HG02623 (cell line): ENCODE measurements around the gene VPREB1.
"Not testable (repeated sequence)": the region's sequence is repeated elsewhere in the genome, so short reads cannot be mapped to it uniquely, and the experiment has no call there.

Experiments
- ATAC-seq: cut with Tn5 transposase; IDR thresholded peaks from one replicate; pipeline ENCODE4 v1.9.1; 2021; ENCODE audit warnings: moderate library complexity; ENCODE audit not compliant: unreplicated experiment

VPREB1 gene

GRCh38 chr22:22244316-22245250 lies at the start of gene VPREB1:
TSS of gene VPREB1 (plus strand) at chr22:22244786. CDS start at chr22:22244814, 28 bp downstream.
- ATAC-seq, result no peak

DNA sequence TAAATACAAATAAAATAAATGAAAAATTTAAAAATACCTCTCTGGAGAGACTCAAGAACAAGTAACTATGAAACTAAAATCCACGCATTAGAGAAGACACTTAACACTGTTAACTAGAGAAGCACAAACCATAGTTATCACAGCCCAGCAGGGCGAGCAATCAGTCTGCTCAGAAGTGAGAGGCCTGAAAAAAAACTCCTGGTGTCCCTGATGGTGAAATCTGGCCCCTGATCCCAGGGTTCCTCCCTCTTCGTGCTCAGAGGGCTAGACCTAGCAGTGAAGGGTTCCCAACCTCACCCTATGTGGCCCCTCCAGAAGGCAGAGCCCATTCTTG lies 49.7 kb upstream of the VPREB1 start:
- ATAC-seq, result no peak

DNA sequence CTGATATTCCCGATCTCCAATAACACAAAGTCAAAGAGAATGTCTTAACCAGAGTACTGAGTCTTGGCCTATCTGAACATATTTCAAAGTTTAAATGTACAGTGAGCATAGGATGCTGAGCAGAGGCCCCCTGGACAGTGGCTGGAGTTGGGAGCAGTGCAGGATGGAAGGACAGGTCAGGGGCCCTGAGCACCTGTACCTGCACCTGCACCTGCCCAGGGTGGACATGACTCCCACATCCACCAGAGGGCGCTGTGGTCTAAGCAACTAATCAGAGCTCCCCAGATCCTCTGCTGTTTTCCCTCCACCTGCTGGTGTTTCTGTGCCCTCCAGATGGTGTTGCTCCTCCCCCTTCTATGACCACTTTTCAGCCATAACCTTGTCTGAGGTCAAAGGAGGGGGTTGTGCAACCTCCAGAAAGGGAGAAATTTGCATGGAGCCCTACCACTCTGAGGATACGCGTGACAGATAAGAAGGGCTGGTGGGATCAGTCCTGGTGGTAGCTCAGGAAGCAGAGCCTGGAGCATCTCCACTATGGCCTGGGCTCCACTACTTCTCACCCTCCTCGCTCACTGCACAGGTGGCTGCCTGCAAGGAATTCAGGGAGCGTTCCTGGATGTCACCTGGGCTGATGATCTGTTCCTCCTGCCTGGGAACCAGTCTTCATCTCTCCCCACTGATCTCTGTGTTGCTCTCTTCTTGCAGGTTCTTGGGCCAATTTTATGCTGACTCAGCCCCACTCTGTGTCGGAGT lies 49.1 kb upstream of the VPREB1 start:
- ATAC-seq, result peak; percentile 63

DNA sequence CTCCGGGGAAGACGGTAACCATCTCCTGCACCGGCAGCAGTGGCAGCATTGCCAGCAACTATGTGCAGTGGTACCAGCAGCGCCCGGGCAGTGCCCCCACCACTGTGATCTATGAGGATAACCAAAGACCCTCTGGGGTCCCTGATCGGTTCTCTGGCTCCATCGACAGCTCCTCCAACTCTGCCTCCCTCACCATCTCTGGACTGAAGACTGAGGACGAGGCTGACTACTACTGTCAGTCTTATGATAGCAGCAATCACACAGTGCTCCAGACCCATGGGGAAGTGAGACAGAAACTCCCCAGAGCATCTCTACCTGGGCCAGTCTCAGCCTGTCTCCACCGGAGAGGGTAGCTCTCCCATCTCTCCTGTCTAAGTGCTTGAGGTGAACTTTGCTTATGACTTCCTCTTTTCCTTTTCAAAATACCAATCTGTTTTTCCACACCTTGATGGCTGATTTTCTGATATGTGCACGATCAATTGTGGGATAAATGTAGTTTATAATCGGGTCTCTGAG lies 48.5 kb upstream of the VPREB1 start:
- ATAC-seq, result peak; percentile 52

DNA sequence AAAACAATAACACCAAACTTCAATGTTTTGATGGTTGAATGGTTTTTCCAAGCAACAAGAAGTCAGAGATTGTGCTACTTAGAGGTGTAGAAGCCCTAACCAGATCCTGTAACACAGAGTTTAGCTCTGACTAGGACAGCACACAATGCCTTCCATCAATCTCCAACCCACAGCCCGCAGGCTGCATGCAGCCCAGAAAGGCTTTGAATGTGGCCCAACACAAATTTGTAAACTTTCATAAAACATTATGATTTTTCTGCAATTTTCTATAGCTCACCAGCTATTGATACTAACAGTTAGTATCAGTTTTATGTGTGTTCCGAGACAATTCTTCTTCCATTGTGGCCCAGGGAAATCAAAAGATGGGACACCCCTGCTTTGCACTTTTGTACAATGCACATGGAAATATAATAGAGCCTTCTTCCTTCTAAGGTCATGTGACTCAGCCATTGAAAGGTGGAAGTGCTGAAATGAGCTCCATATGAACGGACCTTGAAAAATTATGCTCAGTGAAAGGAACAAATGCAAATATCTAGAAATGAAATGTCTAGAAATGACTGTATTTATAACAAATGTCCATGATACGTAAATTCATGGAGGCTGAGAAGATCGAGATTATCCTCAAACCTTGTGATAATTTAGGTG lies 47.6 kb upstream of the VPREB1 start:
- ATAC-seq, result no peak

DNA sequence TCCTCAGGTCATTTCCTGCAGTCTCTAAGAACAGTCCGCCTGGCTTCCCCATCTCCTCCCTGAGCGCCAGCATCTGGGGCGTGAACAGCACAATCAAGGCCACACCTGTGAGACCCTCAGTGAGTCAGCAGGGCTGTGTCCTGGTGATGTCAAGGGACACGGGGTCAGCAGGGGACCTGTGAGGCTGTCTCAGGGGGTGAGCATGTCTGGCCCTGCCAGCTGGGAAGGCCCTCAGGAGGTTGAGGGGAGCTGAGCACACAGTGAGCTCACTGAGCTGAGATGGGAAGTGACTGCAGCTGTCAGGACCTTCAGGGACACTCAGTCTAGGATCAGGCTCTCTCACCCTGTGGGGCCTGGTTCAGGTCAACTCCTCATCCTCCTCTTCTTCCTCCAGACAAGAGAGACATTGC lies 46.6 kb upstream of the VPREB1 start:
- no peak for ATAC-seq

DNA sequence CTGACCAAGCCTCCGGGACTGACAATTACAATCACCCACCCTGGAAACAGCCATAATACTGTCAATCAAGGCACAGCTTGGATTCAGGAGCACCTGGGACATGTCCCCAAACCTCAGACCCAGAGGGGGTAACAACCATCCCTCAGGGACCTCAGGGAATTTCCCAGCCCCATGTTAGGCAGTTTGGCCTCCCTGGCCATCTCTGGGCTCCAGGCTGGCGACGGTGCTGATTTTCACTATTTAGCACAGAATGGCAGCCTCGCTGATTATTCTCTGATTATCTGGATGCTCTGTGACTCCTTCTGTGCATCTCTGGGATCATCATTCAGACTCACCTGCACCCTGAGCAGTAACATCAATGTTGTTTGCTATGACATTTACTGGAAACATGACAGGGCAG lies 45.8 kb upstream of the VPREB1 start:
- ATAC-seq, result no peak

DNA sequence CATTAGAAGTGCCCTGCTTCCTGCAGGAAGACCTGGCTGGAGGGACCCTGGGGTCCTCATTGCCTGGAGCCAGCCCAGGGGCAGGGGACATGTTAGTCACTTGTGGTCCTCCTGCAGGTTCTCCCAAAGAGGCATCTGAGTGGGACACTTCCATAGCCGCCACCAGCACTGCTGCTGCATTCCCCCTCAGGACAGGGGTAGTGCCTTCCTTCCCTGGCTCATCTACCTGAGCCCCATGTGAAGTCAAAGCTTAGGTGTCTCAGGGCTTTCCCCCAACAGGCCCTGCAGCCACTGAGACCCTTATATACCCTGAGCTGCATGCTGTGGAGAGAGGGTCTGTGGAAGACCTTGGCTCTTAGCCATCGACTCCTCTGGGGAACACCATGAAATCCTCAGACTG lies 45.0 kb upstream of the VPREB1 start:
- no peak for ATAC-seq

DNA sequence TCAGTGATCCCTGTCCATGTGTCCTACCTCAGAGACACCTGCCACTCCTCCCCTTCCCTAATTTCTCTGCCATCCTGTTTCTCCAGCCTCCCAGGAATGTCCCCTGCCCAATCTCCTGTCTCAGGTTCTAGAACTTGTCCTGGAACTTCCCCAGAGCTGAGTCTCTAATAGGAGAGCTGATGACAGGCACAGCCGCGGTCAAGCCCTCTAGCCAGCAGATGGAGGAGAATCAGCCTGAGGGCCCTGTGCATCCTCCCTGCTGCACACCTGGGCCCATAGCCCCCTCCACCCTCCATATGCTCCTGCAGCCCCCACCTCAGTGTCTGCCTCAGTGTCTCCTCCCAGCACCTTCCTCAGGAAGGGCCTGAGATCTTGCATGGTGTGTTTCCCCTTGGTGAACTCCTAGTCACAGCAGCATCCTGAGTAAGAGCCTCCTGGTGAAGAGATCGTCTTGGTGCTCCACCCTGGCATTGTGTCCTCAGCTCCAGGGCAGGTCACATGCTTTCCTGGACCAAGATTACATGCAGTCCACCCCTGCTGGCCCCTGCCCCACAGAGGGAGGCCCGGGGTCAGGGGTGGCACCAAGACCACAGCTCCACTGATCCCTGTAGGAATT lies 43.9 kb upstream of the VPREB1 start:
- ATAC-seq, result no peak

- no peak for ATAC-seq
Measured at GRCh38 chr22:22201185-22201929, 43.2 kb upstream of the VPREB1 start.

- no peak for ATAC-seq
Measured at GRCh38 chr22:22201930-22202343, 42.6 kb upstream of the VPREB1 start.

DNA sequence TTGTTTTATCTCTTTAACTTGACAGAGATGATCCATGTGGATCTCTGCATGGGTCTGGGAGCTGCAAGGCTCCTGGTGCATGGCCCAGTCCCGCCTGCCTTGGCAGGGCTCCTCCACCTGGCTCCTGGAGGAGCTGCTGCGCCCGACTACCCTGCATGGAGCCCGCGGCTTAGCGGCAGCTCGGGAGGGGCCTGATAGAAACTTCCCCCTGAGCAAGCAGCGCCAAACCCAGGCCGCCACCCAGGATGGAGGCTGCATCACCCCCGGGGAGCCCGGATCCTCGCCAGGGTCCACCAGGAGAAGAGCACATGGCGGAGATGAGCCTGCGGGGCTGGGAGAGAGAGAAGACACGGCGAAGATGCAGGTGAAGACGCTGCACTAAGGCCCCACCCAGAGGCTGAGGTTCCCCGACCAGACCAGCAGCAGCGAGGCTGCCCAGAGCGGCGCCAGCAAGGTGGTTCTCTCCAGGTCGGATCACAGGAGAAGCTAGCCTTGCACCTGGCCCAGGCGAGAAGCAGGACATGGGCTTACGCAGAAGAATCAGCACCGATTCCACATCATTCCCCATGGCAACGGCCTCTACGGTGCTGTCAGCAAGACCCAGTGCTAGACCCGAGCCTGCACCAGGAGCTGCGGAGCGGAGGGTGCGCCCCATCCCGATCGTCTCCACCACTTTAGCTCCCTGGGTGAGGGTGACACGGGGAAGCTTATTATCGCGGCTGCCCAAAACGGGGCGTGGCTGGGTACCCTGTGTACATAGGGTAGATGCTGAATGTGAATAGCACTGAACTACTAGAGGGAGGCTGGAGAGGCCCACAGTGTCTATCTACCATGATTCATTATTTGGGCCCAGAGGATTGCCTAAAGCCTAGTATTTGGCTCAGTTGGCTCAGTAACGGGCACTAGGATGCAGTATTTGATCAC lies 41.3 kb upstream of the VPREB1 start:
- no peak for ATAC-seq

DNA sequence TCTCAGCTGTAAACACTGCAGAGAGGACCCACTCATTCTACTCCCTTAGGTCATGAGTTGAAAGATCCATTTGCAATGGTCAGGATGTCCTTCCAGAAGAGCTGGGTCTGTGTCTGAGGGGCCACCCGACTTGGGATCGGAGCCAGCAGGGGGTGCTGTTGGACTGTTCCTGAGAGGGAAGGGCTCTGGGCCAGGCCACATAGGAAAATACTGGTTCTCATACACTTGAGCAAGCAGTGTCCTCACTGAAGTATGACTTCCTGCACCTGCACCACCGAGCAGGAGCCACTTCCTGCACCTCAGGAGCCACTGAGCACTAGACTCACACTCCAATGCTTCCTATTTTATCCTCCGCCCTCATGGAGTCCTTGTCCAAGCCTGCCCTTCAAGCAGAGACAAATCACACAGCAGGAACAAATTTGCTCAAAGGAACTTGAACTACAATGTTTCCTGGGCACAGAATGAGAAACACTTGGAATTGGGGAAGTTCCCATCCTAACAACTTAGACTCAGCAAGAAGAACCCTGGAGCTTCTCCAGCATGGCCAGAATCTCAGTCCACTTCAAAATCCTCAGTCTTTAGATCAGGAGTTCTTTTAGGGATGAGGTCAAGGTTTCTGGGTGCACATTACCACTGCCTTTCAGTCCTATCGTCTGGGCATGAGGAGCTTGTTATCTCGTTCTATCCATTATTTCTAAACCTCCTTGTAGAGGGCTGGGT lies 36.6 kb upstream of the VPREB1 start:
- ATAC-seq, result peak; percentile 84

DNA sequence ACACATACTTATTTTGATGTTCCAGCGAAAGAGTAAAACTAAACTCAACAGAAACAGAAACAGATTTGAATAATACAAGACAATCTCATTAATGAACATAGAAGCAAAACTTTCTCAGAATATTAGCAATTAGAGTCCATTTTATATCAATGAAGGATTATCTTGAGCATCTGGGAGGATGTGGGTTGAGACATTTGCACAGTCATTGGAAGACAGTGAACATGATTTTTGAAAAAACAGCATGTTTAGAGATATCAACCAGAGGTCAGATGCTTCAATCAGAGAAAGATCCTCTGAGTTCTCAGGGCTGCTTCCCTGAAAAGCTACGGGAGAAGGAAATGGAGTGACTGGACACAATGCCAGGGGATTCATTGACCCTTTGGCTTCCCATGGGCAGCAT lies 35.9 kb upstream of the VPREB1 start:
- ATAC-seq, result no peak

DNA sequence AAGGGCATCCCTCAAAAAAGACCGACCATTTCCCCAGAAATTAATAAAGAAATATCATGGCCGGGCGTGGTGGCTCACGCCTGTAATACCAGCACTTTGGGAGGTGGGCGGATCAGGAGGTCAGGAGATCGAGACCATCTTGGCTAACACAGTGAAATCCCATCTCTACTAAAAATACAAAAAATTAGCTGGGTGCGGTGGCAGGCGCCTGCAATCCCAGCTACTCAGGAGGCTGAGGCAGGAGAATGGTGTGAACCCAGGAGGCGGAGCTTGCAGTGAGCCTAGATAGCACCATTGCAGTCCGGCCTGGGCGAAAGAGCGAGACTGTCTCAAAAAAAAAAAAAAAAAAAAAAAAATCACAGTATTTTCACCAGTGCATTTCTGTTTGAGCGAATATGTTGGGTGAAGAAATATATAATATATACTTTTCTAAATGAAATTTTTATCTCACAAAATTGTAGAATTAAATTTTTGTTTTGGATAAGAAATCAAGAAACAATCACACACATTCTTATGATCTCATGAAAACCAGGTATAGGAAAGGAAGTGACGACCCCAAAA lies 35.4 kb upstream of the VPREB1 start:
- ATAC-seq, result not testable (repeated sequence)

- no peak for ATAC-seq
Measured at GRCh38 chr22:22210375-22210774, 34.2 kb upstream of the VPREB1 start.

GRCh38 chr22:22210889-22211833 lies 33.4 kb upstream of the VPREB1 start:
- ATAC-seq, result no peak
